CD4-positive, alpha-beta T cell (primary cell): Measurements from ENCODE around the gene NKAPL. TPM values are rescaled to one million over a fixed set of nuclear protein-coding genes. Genes with fewer than 3 reads are reported as not detected.

Experiments used
- ATAC-seq: fragments of 200-7000 bp; cut with Tn5 transposase; one replicate; pipeline ENCODE4 v1.10.0; 2022; ENCODE audit warnings: mild to moderate bottlenecking; ENCODE audit not compliant: poor library complexity
- CTCF ChIA-PET: fragments of 350-600 bp; sonication (Branson Sonifier 250); formaldehyde crosslinking; loops from one replicate; lab custom pipeline; 2021; ENCODE audit warnings: antibody characterized with exemption, inconsistent platforms; lab: Charles Lee
- POLR2A ChIA-PET: fragments of 350-600 bp; sonication (Branson Sonifier 250); formaldehyde crosslinking; loops from one replicate; lab custom pipeline; 2021; ENCODE audit warnings: antibody characterized with exemption, inconsistent platforms; lab: Charles Lee
- DNase-seq, 14 experiments: peaks; one replicate each; pipeline ENCODE4 v3.0.0-alpha.2; 2013 to 2020; ENCODE audit warnings: mixed read lengths in 2 of 14
- H3K27ac ChIP-seq, 2 donors: one replicate each; pipeline versions ENCODE4 v1.5.1 to v1.7.0; 2013; ENCODE audit warnings: low read length in 2 of 2, low read depth in 1 of 2, mild to moderate bottlenecking in 1 of 2
- H3K27me3 ChIP-seq, 2 experiments: 1 replicate in 1 of 2; 2 replicates in 1 of 2; pipeline versions ENCODE4 v1.6.1 to v1.7.0; 2013; ENCODE audit warnings: low read length in 2 of 2, control low read depth in 1 of 2, mild to moderate bottlenecking in 1 of 2, moderate library complexity in 1 of 2; ENCODE audit not compliant: insufficient read depth in 2 of 2, control insufficient read depth in 1 of 2
- H3K36me3 ChIP-seq: one replicate; pipeline ENCODE4 v1.6.1; 2013; ENCODE audit warnings: low read length, control low read depth; ENCODE audit not compliant: insufficient read depth
- H3K4me1 ChIP-seq: one replicate; pipeline ENCODE4 v1.6.1; 2013; ENCODE audit warnings: low read length, control low read depth; ENCODE audit not compliant: insufficient read depth
- H3K4me3 ChIP-seq: one replicate; pipeline ENCODE4 v1.5.1; 2013; ENCODE audit warnings: mild to moderate bottlenecking, low read length, moderate library complexity
- H3K9me3 ChIP-seq, 2 experiments: 1 replicate in 1 of 2; 2 replicates in 1 of 2; pipeline versions ENCODE4 v1.6.1 to v1.7.0; 2013; ENCODE audit warnings: low read length in 2 of 2, mild to moderate bottlenecking in 2 of 2, control low read depth in 1 of 2, moderate library complexity in 1 of 2; ENCODE audit not compliant: control insufficient read depth in 1 of 2, insufficient read depth in 1 of 2
- H3K27ac Mint-ChIP-seq: one replicate; pipeline ENCODE4 v1.8.0; 2020; ENCODE audit warnings: mixed read lengths
- H3K27me3 Mint-ChIP-seq: one replicate; pipeline ENCODE4 v1.8.0; 2021; ENCODE audit warnings: mixed read lengths
- H3K36me3 Mint-ChIP-seq: one replicate; pipeline ENCODE4 v1.8.0; 2021; ENCODE audit warnings: low read depth, mixed read lengths
- H3K4me1 Mint-ChIP-seq: one replicate; pipeline ENCODE4 v1.8.0; 2021; ENCODE audit warnings: low read depth, mixed read lengths
- H3K4me3 Mint-ChIP-seq: one replicate; pipeline ENCODE4 v1.8.0; 2020; ENCODE audit warnings: mild to moderate bottlenecking, mixed read lengths
- H3K9me3 Mint-ChIP-seq: one replicate; pipeline ENCODE4 v1.8.0; 2020; ENCODE audit warnings: mixed read lengths
- intact Hi-C, 2 experiments: fragments of 100-400 bp; cut with DNase I in 1 of 2; cut with micrococcal nuclease in 1 of 2; formaldehyde crosslinking; loops; one replicate each; pipeline versions ENCODE4 v1.15.1 to v1.9.0; 2023 to 2025; cut with DNase I, micrococcal nuclease
- total RNA-seq, 174 experiments: library from RNA in 2 of 174; stranded (reverse) in 2 of 174; gene quantifications; one replicate each; pipeline ENCODE4 v1.2.3 and lab custom pipeline; 2021 to 2026
- TF ChIP-seq, protein P1 (sequence below): fragments of 200-600 bp; IDR thresholded peaks from one replicate; pipeline ENCODE4 v1.8.0; 2022; ENCODE audit warnings: antibody characterized with exemption, mild to moderate bottlenecking

Gene NKAPL
- total RNA-seq, 2 experiments from 2014 or later, result not detected

DNA sequence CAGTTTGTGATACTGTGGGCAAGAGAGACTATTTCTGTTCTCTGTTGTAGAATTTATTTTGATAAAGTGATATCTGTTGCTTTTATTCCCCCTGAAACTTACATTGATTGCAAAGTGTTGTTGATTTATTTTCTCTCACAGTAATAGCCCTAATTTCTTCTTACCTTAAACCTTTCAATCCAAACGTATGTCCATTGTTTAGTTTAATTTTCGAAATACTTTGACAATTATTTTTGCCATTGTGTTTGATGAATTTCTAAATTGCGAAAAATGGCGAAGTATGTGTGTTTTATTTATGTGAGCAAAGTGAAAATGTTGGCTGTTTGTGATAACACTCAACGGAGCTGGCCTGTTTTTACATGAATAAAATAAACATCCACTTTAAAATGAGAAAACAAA lies 7.5 kb downstream of the NKAPL start:
- Histone ChIP-seq H3K27ac (peak overlapping the region; percentile 51 to 80), H3K36me3 (peaks cover 5% of the 10 kb centered on the region), H3K9me3 (no peaks in the 10 kb centered on the region), H3K27me3 (no peaks in the 10 kb centered on the region), H3K4me3 (peak overlapping the region; percentile 70), H3K4me1 (peaks cover 8% of the 10 kb centered on the region)
- H3K9me3 Mint-ChIP-seq, result no peaks in the 10 kb centered on the region
- POLR2A ChIA-PET, result interaction anchor here (0.6 to 3.5 kb wide), 20 partner anchors 11 to 1488 kb away, joined by 3 to 71 read pairs (median 4); partner anchors contain the start of genes PGBD1, ZKSCAN3, ZKSCAN4 and ZKSCAN8
- CTCF ChIA-PET, result interaction anchor here (0.7 to 3.2 kb wide), 6 partner anchors 8 to 1140 kb away, joined by 3 to 18 read pairs (median 3); partner anchors contain the start of genes NKAPL and ZKSCAN3
- H3K4me1 Mint-ChIP-seq, result peaks cover 19% of the 10 kb centered on the region
- TF ChIP-seq, protein P1, sequence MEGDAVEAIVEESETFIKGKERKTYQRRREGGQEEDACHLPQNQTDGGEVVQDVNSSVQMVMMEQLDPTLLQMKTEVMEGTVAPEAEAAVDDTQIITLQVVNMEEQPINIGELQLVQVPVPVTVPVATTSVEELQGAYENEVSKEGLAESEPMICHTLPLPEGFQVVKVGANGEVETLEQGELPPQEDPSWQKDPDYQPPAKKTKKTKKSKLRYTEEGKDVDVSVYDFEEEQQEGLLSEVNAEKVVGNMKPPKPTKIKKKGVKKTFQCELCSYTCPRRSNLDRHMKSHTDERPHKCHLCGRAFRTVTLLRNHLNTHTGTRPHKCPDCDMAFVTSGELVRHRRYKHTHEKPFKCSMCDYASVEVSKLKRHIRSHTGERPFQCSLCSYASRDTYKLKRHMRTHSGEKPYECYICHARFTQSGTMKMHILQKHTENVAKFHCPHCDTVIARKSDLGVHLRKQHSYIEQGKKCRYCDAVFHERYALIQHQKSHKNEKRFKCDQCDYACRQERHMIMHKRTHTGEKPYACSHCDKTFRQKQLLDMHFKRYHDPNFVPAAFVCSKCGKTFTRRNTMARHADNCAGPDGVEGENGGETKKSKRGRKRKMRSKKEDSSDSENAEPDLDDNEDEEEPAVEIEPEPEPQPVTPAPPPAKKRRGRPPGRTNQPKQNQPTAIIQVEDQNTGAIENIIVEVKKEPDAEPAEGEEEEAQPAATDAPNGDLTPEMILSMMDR, result no peak
- intact Hi-C loops, result loop anchor here in 1 of 2 experiments (5.0 kb wide), 4 partner anchors 81 to 184 kb away; partner anchors contain the start of genes ZKSCAN3, ZKSCAN8, ZNF165 and ZSCAN12
- H3K36me3 Mint-ChIP-seq, result peaks cover 14% of the 10 kb centered on the region
- H3K27me3 Mint-ChIP-seq, result peaks cover 3% of the 10 kb centered on the region
- no peak overlapping the region for H3K27ac Mint-ChIP-seq
- DNase-seq (no peak), ATAC-seq (no peak)
- H3K4me3 Mint-ChIP-seq, result no peak overlapping the region

DNA sequence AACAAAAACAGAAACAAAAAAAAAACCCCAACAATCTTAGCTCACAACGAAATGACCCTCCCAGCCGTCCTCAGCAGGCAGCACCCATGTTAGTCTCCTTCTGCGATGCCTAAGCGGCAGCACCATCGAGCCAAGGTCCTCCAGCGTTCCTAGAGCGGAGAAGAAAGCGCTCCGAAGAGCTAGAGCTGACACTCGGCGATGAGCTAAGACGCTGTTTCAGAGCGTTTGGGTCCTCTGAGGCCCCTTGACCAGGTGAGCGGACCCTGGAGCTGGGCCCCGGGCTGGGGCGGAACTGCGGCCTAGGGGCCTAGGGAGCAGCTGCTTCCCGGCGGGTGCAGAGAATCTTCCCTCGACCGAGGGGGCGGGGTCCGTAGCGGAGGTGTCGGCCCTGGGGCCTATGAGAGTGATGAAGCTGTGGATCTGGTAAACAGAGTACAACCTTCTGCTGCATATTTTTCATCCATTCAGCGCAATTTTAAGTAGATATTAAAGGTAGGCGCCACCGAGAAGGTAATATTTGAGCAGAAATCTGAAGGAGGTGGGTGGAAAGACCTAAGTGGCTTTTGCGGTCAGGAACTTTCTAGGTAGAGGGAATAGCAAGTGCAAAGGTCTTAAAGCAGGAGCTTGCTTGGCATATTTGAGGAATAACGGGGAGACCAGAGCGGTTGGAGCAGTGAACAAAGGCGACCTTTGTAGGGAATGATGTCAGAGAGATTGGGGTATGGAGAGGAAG lies 8.0 kb downstream of the NKAPL start, which contains the start of gene ZSCAN26:
TSS of gene ZSCAN26 (plus strand) at position 182 of the 733 bp plus-strand sequence. CDS start 4,777 bp downstream, outside the sequence.
- TF ChIP-seq, protein P1, result no peak
- no peak within 1 kb of the TSS for H3K4me3 Mint-ChIP-seq
- peaks cover 11% of the 10 kb centered on the region for H3K36me3 ChIP-seq
- peaks cover 2% of the 10 kb centered on the region for H3K27me3 Mint-ChIP-seq
- POLR2A ChIA-PET, result interaction anchor here (0.6 to 3.5 kb wide), 27 partner anchors 10 to 1488 kb away, joined by 3 to 71 read pairs (median 4); partner anchors contain the start of genes PGBD1, ZKSCAN3, ZKSCAN4 and ZKSCAN8
- H3K9me3 ChIP-seq, result no peaks in the 10 kb centered on the region
- peaks cover 8% of the 10 kb centered on the region for H3K4me1 ChIP-seq
- peaks cover 20% of the 10 kb centered on the region for H3K36me3 Mint-ChIP-seq
- peak within 1 kb of the TSS; percentile 70 for H3K4me3 ChIP-seq
- H3K27me3 ChIP-seq, result no peaks in the 10 kb centered on the region
- CTCF ChIA-PET, result interaction anchor here (0.6 to 3.2 kb wide), 8 partner anchors 9 to 1140 kb away, joined by 3 to 18 read pairs (median 3); partner anchors contain the start of genes NKAPL, ZKSCAN3 and ZKSCAN4
- H3K9me3 Mint-ChIP-seq, result no peaks in the 10 kb centered on the region
- H3K4me1 Mint-ChIP-seq, result peaks cover 19% of the 10 kb centered on the region
- DNase-seq (peak; percentile 78 to 93 (median 85)), ATAC-seq (peak; percentile 95)
- intact Hi-C loops, result loop anchor here (1.0 to 5.0 kb wide), 6 partner anchors 15 to 185 kb away; partner anchors contain the start of genes ZKSCAN4 (in 2 of the 2), ZKSCAN3 (in 1 of the 2), ZKSCAN8 (in 1 of the 2) and ZNF165 (in 1 of the 2)
- peak within 1 kb of the TSS; percentile 51 to 80 for H3K27ac ChIP-seq
- no peak within 1 kb of the TSS for H3K27ac Mint-ChIP-seq

DNA sequence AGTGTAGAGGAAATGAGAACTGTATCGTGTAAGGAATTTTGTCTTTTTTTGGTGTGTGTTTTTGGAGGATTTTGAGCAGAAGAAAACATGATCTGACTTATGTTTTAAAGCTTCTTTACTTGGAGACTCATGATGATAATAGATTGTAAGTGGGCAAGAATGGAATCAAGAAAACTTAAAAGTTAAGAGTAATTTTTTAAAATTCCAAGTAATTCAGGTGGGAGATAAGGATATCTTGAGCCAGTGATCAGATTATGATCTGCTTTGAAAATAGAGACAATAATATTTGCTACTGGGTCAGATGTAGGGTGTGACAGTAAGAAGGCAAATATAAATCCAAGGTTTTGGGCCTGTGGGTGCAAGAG lies 8.6 kb downstream of the NKAPL start:
- no peaks in the 10 kb centered on the region for H3K27me3 Mint-ChIP-seq
- Histone ChIP-seq H3K27ac (peak overlapping the region in 1 of 2 donors; percentile 80), H3K9me3 (no peaks in the 10 kb centered on the region), H3K4me3 (peak overlapping the region; percentile 70), H3K27me3 (no peaks in the 10 kb centered on the region), H3K36me3 (peaks cover 16% of the 10 kb centered on the region), H3K4me1 (peaks cover 8% of the 10 kb centered on the region)
- no peak overlapping the region for H3K27ac Mint-ChIP-seq
- H3K4me1 Mint-ChIP-seq, result peaks cover 19% of the 10 kb centered on the region
- no peak overlapping the region for H3K4me3 Mint-ChIP-seq
- ATAC-seq (no peak), DNase-seq (no peak)
- CTCF ChIA-PET, result interaction anchor here (0.9 to 3.2 kb wide), 5 partner anchors 14 to 1141 kb away, joined by 3 to 18 read pairs (median 3); partner anchors contain the start of gene ZKSCAN3
- POLR2A ChIA-PET, result interaction anchor here (0.7 to 3.5 kb wide), 21 partner anchors 9 to 788 kb away, joined by 3 to 71 read pairs (median 4); partner anchors contain the start of genes PGBD1, ZKSCAN3, ZKSCAN4 and ZKSCAN8
- TF ChIP-seq, protein P1, result no peak
- H3K36me3 Mint-ChIP-seq, result peaks cover 25% of the 10 kb centered on the region
- intact Hi-C loops, result loop anchor here (1.0 to 5.0 kb wide), 6 partner anchors 15 to 185 kb away; partner anchors contain the start of genes ZKSCAN4 (in 2 of the 2), ZKSCAN3 (in 1 of the 2), ZKSCAN8 (in 1 of the 2) and ZNF165 (in 1 of the 2)
- H3K9me3 Mint-ChIP-seq, result no peaks in the 10 kb centered on the region
